SKM-1 treated with dmso at 0.1 percent for 144 hours (cell line): Measurements from ENCODE around the gene MYBBP1A.

Source experiments
- DNase-seq: peaks from one replicate; lab custom pipeline; 2025; ENCODE audit not compliant: unreplicated experiment; lab: John Stamatoyannopoulos, UW

MYBBP1A gene

GRCh38 chr17:4551796-4552525, 3.2 kb downstream of the MYBBP1A start:
- DNase-seq = no peak

DNA sequence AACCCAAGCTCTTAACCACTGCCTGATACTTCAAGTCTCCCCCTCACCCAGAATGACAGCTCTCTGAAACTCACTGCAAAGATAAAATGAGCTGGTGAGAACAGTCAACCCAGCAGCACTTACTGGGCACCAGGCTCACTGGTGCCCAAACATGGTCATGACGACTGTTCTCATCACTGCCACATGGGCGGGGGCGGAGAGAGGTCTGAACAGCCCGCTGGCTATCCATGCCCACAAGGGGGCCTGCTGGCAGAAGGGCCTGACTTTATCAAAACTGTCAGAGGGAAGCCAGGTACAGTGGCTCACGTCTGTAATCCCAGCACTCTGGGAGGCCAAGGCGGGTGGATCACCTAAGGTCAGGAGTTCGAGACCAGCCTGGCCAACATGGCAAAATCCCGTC, 4.0 kb downstream of the MYBBP1A start:
- no peak for DNase-seq

- DNase-seq = no peak
Observed at GRCh38 chr17:4550534-4551039, 4.6 kb downstream of the MYBBP1A start.

DNA sequence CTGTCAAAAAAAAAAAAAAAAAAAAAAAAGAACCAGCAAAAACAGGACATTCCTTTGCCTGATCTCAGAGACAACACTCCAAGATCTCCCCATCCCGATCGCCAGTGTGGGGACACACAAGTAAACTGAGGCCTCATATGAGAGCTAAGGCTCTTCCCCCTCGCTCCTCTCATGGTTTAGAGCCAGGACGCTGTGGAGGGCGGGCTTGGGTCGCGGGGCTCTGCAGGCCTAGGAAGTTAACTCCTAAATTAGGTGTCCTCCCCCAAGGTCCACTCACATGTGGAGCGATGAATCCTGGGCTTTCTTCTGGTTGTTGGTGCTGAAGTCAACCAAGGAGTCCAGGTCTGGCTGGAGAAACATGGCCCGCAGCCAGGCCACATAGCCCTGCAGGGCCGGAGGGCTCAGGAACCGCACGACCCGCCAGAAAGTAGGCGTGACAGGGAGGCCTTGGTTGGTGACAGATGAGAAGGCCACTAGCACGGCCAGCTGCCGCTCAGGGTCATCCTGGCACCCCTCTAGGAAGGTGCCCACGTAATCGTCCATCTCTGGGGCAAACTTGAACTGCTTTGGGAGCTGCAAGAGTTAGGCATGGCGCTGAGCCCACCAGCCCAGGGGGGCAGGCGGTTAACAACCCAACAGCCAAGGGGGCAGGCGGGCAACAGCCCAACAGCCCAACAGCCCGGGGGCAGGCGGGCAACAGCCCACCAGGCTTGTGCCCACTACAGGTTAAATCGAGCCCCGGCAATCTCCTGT, 5.2 kb downstream of the MYBBP1A start:
- DNase-seq = no peak

- DNase-seq = no peak
Observed at GRCh38 chr17:4548721-4549531, 6.3 kb downstream of the MYBBP1A start.

DNA sequence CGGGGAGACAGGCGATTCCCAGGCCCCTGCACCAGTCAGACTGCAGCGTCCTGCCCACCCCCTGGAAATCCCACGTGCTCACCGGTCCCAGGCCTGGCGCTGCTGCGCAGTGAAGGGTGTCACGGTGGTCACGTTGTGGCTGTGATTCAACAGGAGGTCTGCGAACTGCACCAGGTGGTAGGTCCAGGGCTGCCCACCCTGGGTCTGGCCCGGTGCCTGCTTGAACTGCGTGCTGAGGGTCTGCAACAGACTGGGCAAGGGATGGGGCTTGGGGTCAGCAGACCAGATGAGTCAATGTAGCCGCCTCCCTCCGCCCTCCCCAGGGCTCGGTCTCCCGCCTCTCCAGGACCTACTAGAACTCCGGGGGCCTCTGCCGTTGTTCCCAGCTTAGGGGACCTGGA, 7.1 kb downstream of the MYBBP1A start:
- no peak for DNase-seq

- no peak for DNase-seq
Observed at GRCh38 chr17:4547118-4547906, 7.9 kb downstream of the MYBBP1A start.

DNA sequence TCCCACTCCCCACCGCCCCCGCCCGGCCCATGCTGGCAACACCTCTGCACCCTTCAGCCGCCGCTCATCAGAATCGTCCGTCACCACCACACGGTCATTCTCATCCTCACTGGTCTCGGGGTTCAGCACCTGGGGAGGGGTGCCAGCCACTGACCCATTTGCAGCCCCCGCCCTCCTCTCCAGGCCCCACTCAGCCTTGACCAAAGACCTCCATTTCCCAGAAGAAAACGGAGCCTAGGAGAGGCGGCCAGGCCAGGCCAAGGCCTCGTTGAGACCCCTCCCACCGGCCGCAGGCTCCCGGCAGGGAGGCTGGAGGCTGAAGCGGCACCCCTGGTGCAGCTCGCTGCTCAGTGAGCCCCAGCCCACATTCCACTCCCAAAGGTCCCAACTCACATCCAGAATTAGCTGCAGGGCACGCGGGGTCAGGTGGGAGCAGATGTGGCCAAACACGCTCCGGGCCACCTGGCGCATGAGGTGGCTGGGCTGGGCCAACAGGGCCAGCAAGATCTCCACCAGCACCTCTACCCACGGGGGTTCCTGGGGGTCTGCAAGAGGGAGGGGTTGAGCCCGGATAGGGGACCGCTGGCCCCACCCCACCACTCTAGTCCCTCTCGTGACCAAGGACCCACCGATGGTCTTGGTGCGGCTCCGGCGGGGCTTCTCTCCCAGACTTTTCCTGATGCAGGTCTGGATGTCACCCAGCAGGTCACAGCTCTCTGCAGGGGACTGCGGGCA, 9.8 kb downstream of the MYBBP1A start:
- DNase-seq = no peak

DNA sequence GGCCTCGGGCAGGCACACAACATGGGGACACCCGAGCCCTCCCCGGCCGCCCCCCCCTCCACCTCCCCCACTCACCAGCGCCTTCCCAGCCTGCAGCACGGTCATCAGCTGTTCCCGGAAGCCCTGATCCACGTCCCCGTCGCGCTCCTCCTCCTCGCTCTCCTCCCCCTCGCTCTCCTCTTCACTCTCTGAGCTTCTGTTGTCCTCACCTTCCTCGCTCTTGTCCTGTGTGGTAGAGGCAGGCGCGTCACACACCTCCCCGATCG, 10.3 kb downstream of the MYBBP1A start:
- no peak for DNase-seq

GRCh38 chr17:4544135-4544950, 10.8 kb downstream of the MYBBP1A start:
- no peak for DNase-seq

DNA sequence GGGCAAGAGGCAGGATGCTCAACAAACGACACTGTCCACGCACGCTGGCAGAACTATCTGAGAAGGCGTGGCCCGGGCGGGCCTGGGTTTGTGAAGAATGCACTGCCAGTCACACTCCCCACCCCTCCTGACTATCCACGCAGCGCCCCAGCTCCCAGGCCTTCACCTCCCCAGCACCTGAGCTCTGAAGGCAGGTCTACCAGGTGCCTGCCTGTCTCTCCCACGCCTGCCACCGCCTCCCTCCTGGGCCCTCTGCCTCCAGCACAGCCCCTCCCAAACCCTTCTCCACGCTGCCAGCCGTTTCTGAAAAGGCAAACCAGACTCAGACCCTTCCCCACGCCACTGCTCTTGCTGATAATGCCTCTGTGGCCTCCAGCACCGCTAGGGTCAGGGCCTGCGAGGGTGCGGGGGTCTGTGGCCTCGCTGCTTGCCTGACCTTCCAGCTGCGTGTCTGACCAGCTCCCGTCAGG, 11.6 kb downstream of the MYBBP1A start:
- DNase-seq = no peak

DNA sequence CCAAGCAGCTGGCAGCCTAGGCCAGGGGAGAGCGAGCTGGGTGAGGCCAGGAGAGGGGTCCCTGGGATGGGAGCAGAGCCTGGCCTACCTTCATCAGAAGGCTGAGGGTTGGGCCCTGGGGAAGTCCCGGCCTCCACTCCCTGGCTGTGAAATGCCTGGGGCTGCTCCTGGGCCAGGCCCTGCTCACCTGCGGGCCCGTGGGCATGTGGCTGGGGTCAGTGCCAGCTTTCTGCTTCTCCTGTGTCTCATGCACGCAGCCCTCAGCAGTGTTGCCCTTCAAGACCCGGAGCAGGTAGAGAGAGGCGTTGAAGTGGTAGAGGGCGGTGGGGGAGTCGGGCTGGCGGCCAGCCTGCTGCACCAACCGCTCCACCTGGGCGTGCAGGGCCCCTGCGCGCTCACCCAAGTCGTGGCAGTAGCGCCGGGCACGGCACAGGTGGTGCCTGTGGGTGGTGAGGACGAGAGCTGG, 12.4 kb downstream of the MYBBP1A start:
- no peak for DNase-seq

GRCh38 chr17:4542003-4542725, 13.0 kb downstream of the MYBBP1A start:
- DNase-seq = no peak

DNA sequence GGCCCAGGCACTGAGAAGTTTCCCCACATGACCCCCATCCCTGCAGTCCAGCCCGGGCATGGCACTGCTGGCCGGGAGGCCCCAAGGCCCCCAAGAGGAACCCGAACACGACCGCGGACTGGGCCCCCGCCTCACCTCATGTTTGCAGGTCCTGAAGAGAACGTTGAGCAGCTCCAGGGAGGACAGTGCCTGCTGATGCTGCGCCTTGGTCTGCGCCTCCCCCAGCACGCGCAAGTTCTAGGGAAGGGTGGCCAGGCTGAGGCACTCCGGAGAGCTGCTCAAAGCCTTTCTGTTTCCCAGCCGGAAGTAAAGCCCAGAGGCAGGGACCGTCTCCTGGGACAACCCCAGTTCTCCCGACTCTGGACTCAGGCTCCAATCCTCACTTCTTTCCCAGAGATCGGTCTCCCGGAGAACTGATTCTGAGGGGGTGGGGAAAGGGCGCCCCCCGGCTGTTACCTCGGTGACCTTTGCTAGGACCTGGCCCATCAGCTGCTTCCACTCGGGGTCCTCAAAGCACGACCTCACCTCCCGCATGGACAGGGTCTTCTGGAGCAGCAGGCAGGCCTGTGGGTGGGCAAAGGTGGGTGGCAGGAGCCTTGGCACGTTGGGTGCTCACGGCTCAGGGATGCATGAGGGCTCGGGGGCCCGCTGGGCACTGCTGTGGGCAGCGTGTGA, 13.7 kb downstream of the MYBBP1A start:
- DNase-seq = no peak

GRCh38 chr17:4540687-4541327, 14.4 kb downstream of the MYBBP1A start:
- no peak for DNase-seq

- DNase-seq = no peak
Observed at GRCh38 chr17:4540224-4540651, 14.9 kb downstream of the MYBBP1A start.

DNA sequence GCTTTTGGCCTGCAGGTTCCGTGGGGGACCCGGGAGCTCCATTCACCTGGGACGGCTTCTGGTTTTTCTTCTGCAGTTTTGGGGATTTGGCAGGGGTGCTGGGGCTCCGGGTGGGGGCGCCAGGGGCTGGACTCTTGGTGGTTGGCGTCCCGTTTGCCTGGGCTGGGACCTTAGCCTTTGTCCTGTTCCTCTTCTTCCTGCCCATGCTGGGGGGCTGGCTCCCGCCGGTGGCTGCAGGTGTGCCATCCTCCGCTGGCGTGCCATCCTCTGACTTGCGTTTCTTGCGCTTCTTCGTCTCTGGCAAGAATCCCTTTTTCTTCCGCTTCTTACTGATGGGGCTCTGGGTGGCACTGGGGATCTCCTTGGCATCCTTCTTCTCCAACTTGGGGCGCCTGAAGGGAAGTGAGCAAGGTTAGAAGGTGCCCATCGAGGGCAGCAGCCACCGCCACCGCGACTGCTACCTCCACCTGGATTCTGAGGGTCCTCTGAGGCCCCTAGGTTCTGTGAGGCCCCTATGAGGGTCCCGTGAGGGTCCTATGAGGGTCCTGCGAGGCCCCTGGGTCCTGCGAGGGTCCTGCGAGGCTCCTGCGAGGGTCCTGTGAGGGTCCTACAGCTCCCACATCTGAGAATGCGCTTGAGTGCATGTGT, 15.5 kb downstream of the MYBBP1A start:
- no peak for DNase-seq
